Endodermal cell (in vitro differentiated cells): Measurements from ENCODE around the gene ADISSP. TPM values are rescaled to one million over a fixed set of nuclear protein-coding genes. Genes with fewer than 3 reads are reported as not detected.

Experiments used
- DNase-seq: peaks from one replicate; pipeline ENCODE4 v3.0.0-alpha.2; 2017
- H3K27ac ChIP-seq: 2 replicates; pipeline ENCODE4 v1.5.1; 2013; ENCODE audit warnings: mild to moderate bottlenecking, low read depth, low read length, moderate library complexity
- H3K27me3 ChIP-seq: 2 replicates; pipeline ENCODE4 v1.6.1; 2013; ENCODE audit warnings: mild to moderate bottlenecking, low read length, moderate library complexity; ENCODE audit not compliant: insufficient read depth, control insufficient read depth, poor library complexity, severe bottlenecking
- H3K36me3 ChIP-seq: 2 replicates; pipeline ENCODE4 v1.7.0; 2013; ENCODE audit warnings: mild to moderate bottlenecking, low read length, moderate library complexity; ENCODE audit not compliant: control insufficient read depth, insufficient read depth
- H3K4me1 ChIP-seq: one replicate; pipeline ENCODE4 v1.7.0; 2013; ENCODE audit warnings: low read length; ENCODE audit not compliant: control insufficient read depth, insufficient read depth
- H3K4me3 ChIP-seq: 2 replicates; pipeline ENCODE4 v1.5.1; 2013; ENCODE audit warnings: mild to moderate bottlenecking, low read length, moderate library complexity
- H3K9ac ChIP-seq: 2 replicates; pipeline ENCODE4 v1.6.1; 2013; ENCODE audit warnings: mild to moderate bottlenecking, low read length, moderate library complexity; ENCODE audit not compliant: poor library complexity, severe bottlenecking; ENCODE audit errors: extremely low read depth
- H3K9me3 ChIP-seq: 2 replicates; pipeline ENCODE4 v1.6.1; 2013; ENCODE audit warnings: mild to moderate bottlenecking, low read length, moderate library complexity; ENCODE audit not compliant: control insufficient read depth
- H3K27ac Mint-ChIP-seq: 2 replicates; pipeline ENCODE4 v1.8.0; 2020; ENCODE audit warnings: mixed read lengths
- H3K27me3 Mint-ChIP-seq: 2 replicates; pipeline ENCODE4 v1.8.0; 2021; ENCODE audit warnings: mild to moderate bottlenecking, mixed read lengths; ENCODE audit not compliant: insufficient read depth
- H3K36me3 Mint-ChIP-seq: 2 replicates; pipeline ENCODE4 v1.8.0; 2020; ENCODE audit warnings: low read depth, mixed read lengths
- H3K4me1 Mint-ChIP-seq: 2 replicates; pipeline ENCODE4 v1.8.0; 2020; ENCODE audit warnings: mixed read lengths
- H3K4me3 Mint-ChIP-seq: 2 replicates; pipeline ENCODE4 v1.8.0; 2020; ENCODE audit warnings: mild to moderate bottlenecking, moderate library complexity, mixed read lengths
- H3K9me3 Mint-ChIP-seq: 2 replicates; pipeline ENCODE4 v1.8.0; 2020; ENCODE audit warnings: mild to moderate bottlenecking, mixed read lengths
- CTCF ChIP-seq: fragments of 200-600 bp; sonication (generic); conservative IDR thresholded peaks from 2 replicates; pipeline ENCODE4 v1.5.0; 2021; ENCODE audit warnings: antibody characterized with exemption, mild to moderate bottlenecking
- WGBS, 2 experiments: methylation state at CpG; one replicate each; pipeline versions ENCODE4 v1.1.5 to v1.1.7; 2013; ENCODE audit warnings: missing lambda C conversion rate in 2 of 2, mixed read lengths in 1 of 2; ENCODE audit not compliant: insufficient coverage in 1 of 2, insufficient read length in 1 of 2; 5-methylcytosine and 5-hydroxymethylcytosine counted together
- total RNA-seq, 2 donors: library from RNA; stranded (reverse); fragmentation: NEBNext Ultra II Directional in 1 of 2; extraction: Animal tissue kit (Norgen Biotek cat#: 25700) in 1 of 2; gene quantifications; 2 replicates in 1 of 2; 3 replicates in 1 of 2; pipeline ENCODE4 v1.2.1, GENCODE V29; 2021

The ADISSP gene
- total RNA-seq, 2 donors from 2014 or later = 38.8 to 43.3 TPM

DNA sequence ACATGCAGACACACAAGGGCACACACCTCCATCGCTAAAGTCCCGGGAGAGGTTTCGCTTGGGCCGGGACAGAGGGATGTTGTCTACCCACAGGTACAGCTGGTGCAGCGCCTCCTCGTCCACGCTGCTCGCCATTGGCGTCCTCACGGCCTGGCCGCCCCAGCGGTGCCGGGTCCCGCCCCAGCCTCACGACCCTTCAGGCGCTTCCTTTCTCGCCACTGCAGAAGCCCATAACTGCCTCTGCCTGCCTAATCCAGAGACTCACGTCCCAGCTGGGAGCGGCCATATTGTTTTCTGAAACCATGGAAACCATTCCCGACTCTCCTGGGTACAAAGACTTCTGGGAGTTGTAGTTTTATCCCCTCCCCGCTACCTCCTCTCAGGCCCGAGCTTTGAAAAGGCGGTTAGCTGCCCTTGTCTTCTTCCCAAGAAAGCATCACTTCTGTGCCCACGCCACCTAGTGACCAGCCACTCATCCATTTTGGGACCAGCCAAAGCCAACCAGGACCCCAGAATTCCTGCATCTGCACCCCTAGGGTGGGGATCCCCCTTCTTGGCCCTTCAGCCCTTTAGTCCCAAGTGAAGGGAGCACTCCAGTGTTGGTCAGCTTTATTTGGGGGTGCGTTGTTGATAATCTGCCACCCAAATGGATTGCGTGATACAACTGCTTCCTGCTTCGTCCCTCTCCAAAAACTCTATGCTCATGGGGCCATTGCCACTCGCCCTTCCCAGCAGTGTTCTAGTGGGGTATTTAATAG is 13.8 kb upstream of the ADISSP start, which contains the start of gene SPEF1:
Gene SPEF1, minus strand, starts transcription at position 296 of the 758 bp plus-strand sequence. Its CDS starts 161 bp downstream, at position 135.
- Mint-ChIP-seq H3K9me3 (no peaks in the 10 kb centered on the region), H3K27me3 (peaks cover 50% of the 10 kb centered on the region), H3K4me1 (peaks cover 2% of the 10 kb centered on the region), H3K36me3 (peaks cover 5% of the 10 kb centered on the region), H3K4me3 (peak within 1 kb of the TSS; percentile 44), H3K27ac (no peak within 1 kb of the TSS)
- H3K4me1 ChIP-seq = peaks cover 3% of the 10 kb centered on the region
- peak within 1 kb of the TSS; percentile 33 for H3K9ac ChIP-seq
- H3K4me3 ChIP-seq = peak within 1 kb of the TSS; percentile 86
- H3K27ac ChIP-seq = no peak within 1 kb of the TSS
- TF ChIP-seq CTCF = peak; percentile 74
- WGBS, 2 experiments = 13 to 20% methylated on average over 17 to 28 of the region's 28 CpGs
- H3K36me3 ChIP-seq = peaks cover 11% of the 10 kb centered on the region
- DNase-seq = peak; percentile 96
- H3K9me3 ChIP-seq = no peaks in the 10 kb centered on the region
- peaks cover 46% of the 10 kb centered on the region for H3K27me3 ChIP-seq

DNA sequence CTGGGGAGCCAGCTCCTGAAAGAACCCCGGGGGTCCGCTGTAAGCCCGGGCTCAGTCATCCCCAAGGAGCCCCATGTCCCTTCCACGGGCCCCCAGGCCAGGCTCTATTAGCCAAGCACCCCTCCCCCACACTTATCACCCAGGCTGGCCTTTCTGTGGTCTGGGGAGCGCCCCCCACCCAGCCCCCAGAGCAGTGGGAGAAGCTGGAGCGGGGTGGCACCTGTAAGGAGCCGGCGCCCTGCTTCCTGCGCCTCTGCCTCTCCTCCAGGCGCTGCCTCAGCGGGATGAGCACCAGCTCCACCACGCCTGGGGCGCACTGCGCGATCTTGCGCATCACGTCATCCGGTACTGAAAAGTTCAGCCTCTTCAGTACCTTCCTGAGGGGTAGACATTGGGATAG is 11.4 kb upstream of the ADISSP start:
- no peak for TF ChIP-seq CTCF

DNA sequence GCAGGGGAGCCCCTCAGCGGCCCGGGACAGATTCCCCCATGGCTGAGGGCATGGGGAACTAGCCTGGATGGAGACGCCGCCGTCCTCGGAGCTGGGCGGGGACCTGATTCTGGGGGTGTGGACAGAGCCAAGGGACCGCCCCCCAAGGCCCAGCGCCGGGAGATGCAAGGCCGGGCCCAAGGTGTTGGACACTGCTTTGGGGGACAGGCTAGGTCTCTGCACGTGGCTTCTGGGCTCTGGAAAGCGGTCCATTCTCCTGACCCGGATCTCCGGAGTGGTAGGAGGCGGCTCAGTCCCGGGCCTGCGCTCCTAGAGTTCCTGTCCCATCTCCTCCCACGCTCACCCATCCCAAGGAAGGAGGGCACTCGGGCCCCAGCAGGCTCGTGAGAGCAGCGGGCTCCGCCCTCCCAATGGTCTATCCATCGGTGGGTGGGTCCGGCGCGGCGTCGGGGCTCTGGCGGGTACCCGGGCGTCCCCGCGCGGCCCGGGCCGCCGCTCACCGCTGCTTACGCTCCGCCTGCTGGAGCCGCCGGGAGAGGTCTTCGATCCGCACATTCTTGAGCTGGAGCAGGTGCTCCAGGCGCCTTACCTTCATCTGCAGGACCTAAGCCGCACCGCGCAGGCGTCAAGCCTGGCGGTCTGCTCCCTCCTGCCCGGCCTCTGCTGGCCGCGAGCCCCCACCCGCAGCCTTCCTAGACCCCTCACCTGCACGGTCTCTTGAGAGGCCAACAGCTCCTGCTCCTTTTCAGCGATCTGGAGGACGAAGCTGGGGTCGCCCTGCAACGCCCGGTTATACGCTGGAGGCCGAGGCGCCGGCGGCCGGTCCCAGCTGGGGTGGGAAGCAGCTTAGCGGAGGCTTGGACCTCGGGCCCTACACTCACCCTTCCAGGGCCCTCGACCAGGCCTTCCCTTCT is 10.4 kb upstream of the ADISSP start:
- Mint-ChIP-seq H3K4me3 (peak overlapping the region; percentile 47), H3K36me3 (no peaks in the 10 kb centered on the region), H3K9me3 (no peaks in the 10 kb centered on the region), H3K27ac (no peak overlapping the region), H3K27me3 (peaks cover 70% of the 10 kb centered on the region), H3K4me1 (peaks cover 2% of the 10 kb centered on the region)
- peak; percentile 89 for DNase-seq
- H3K27me3 ChIP-seq = peaks cover 62% of the 10 kb centered on the region
- peak; percentile 42 for TF ChIP-seq CTCF
- no peak overlapping the region for H3K27ac ChIP-seq
- 3 to 5% methylated on average over 37 to 70 of the region's 70 CpGs for WGBS, 2 experiments
- no peaks in the 10 kb centered on the region for H3K9me3 ChIP-seq
- H3K9ac ChIP-seq = no peak overlapping the region
- H3K36me3 ChIP-seq = no peaks in the 10 kb centered on the region
- peak overlapping the region; percentile 69 for H3K4me3 ChIP-seq
- peaks cover 3% of the 10 kb centered on the region for H3K4me1 ChIP-seq

More for the DNA sequence above, 11.4 kb upstream of the ADISSP start:
- Histone ChIP-seq H3K36me3 (no peaks in the 10 kb centered on the region), H3K4me1 (peaks cover 3% of the 10 kb centered on the region), H3K9ac (no peak overlapping the region), H3K27me3 (peaks cover 62% of the 10 kb centered on the region), H3K27ac (no peak overlapping the region), H3K4me3 (no peak overlapping the region), H3K9me3 (no peaks in the 10 kb centered on the region)
- Mint-ChIP-seq H3K4me3 (peak overlapping the region; percentile 47), H3K27ac (no peak overlapping the region), H3K36me3 (no peaks in the 10 kb centered on the region), H3K4me1 (peaks cover 2% of the 10 kb centered on the region), H3K9me3 (no peaks in the 10 kb centered on the region), H3K27me3 (peaks cover 68% of the 10 kb centered on the region)
- DNase-seq = peak; percentile 34
- WGBS, 2 experiments = 66 to 84% methylated on average over 9 to 18 of the region's 18 CpGs
